ENCODE data around the gene RAG1.

- TF ChIP-seq CTCF (IDR thresholded peaks at IDR 0.05) = no peak
- TF ChIP-seq POLR2A (IDR thresholded peaks at IDR 0.05) = no peak
Measured at GRCh38 chr11:36628141-36628540, 60.3 kb downstream of the RAG1 start.
